Caco-2 (cell line): ENCODE results near the gene RNU1-3. TPM values are rescaled to one million over a fixed set of nuclear protein-coding genes. Genes with fewer than 3 reads are reported as not detected.
"Not testable (repeated sequence)": the region's sequence is repeated elsewhere in the genome, so short reads cannot be mapped to it uniquely, and the experiment has no call there.

ENCODE experiments used
- BruUV-seq: library from RNA; stranded (reverse); fragments of 400-500 nt; replicated peaks from 2 replicates; lab custom pipeline; 2021; lab: Mats Ljungman, UMichigan
- CTCF ChIA-PET: fragments of 300-600 bp; sonication (Branson Sonifier 250); formaldehyde crosslinking; loops from one replicate; lab custom pipeline; 2022; ENCODE audit warnings: antibody characterized with exemption; lab: Charles Lee
- POLR2A ChIA-PET: fragments of 300-600 bp; sonication (Branson Sonifier 250); formaldehyde crosslinking; loops from one replicate; lab custom pipeline; 2022; ENCODE audit warnings: antibody characterized with exemption; lab: Charles Lee
- DNase-seq, 2 experiments: peaks; one replicate each; pipeline versions ENCODE4 v3.0.0 to v3.0.0-alpha.2; 2020 to 2022
- H3K27me3 ChIP-seq: replicated peaks from 2 replicates; pipeline ENCODE4 v1.6.0; 2011; ENCODE audit warnings: low read length; ENCODE audit not compliant: control insufficient read depth, insufficient read depth
- H3K36me3 ChIP-seq: 2 replicates; pipeline ENCODE4 v1.5.1; 2011; ENCODE audit warnings: low read length; ENCODE audit not compliant: control insufficient read depth, insufficient read depth
- H3K4me1 ChIP-seq: fragments of 250-450 bp; sonication (Bioruptor Pico); 2 replicates; pipeline ENCODE4 v1.5.1; 2020; ENCODE audit warnings: mild to moderate bottlenecking
- H3K4me3 ChIP-seq: 2 replicates; pipeline ENCODE4 v1.5.1; 2011; ENCODE audit warnings: low read depth, mild to moderate bottlenecking, control low read depth, low read length
- H3K9me3 ChIP-seq: fragments of 250-450 bp; sonication (Bioruptor Pico); 2 replicates; pipeline ENCODE4 v1.5.1; 2020; ENCODE audit warnings: mild to moderate bottlenecking, moderate library complexity
- H3K27ac Mint-ChIP-seq: one replicate; pipeline ENCODE4 v1.8.0; 2022; ENCODE audit warnings: mixed read lengths; ENCODE audit not compliant: unreplicated experiment
- H3K27me3 Mint-ChIP-seq: one replicate; pipeline ENCODE4 v1.8.0; 2022; ENCODE audit warnings: mixed read lengths; ENCODE audit not compliant: insufficient read depth, unreplicated experiment
- H3K36me3 Mint-ChIP-seq: one replicate; pipeline ENCODE4 v1.8.0; 2022; ENCODE audit warnings: mild to moderate bottlenecking, mixed read lengths; ENCODE audit not compliant: insufficient read depth, unreplicated experiment
- H3K4me1 Mint-ChIP-seq: one replicate; pipeline ENCODE4 v1.8.0; 2022; ENCODE audit warnings: low read depth, mixed read lengths; ENCODE audit not compliant: unreplicated experiment
- H3K4me3 Mint-ChIP-seq: one replicate; pipeline ENCODE4 v1.8.0; 2022; ENCODE audit warnings: mild to moderate bottlenecking, moderate library complexity, mixed read lengths; ENCODE audit not compliant: unreplicated experiment
- H3K9me3 Mint-ChIP-seq: one replicate; pipeline ENCODE4 v1.8.0; 2022; ENCODE audit warnings: mixed read lengths; ENCODE audit not compliant: unreplicated experiment
- CTCF ChIP-seq, 2 experiments: fragments of 200-600 bp in 1 of 2; IDR thresholded peaks; 1 replicate in 1 of 2; 2 replicates in 1 of 2; pipeline versions ENCODE4 v1.5.1 to v1.8.0; 2011 to 2022; ENCODE audit warnings: antibody characterized with exemption in 1 of 2, control low read depth in 1 of 2, inconsistent platforms in 1 of 2, low read depth in 1 of 2, low read length in 1 of 2, mild to moderate bottlenecking in 1 of 2, moderate library complexity in 1 of 2; ENCODE audit not compliant: insufficient read depth in 1 of 2, severe bottlenecking in 1 of 2, unreplicated experiment in 1 of 2
- intact Hi-C: fragments of 100-400 bp; cut with micrococcal nuclease; formaldehyde crosslinking; loops from one replicate; pipeline ENCODE4 v1.10.0; 2022; ENCODE audit not compliant: unreplicated experiment
- total RNA-seq: library from RNA; stranded (reverse); gene quantifications from 2 replicates; pipeline ENCODE4 v1.2.3, GENCODE V29; 2022

Gene RNU1-3
- total RNA-seq, 1 experiment from 2014 or later = 1,622 TPM

- DNase-seq = peak; percentile 95 to 98
- H3K4me3 Mint-ChIP-seq, POLR2A ChIA-PET, H3K27ac Mint-ChIP-seq, H3K27me3 Mint-ChIP-seq, H3K36me3 Mint-ChIP-seq, H3K27me3 ChIP-seq, H3K4me1 Mint-ChIP-seq, H3K9me3 ChIP-seq, H3K36me3 ChIP-seq, H3K9me3 Mint-ChIP-seq: not testable (repeated sequence)
- CTCF ChIA-PET = interaction anchor here (0.9 kb wide), 1 partner anchor 24 kb away, joined by 3 read pairs; no protein-coding TSS in a partner anchor
- TF ChIP-seq CTCF (IDR thresholded peaks at IDR 0.05; ENCODE audit: insufficient read depth in 1 of 2, low read depth in 1 of 2, low read length in 1 of 2, severe bottlenecking in 1 of 2, unreplicated experiment in 1 of 2) = peak; percentile 69 to 70
- Histone ChIP-seq H3K4me1 (peaks cover 11% of the 10 kb centered on the region), H3K4me3 (peak overlapping the region; percentile 64)
- TSS peak; percentile 90 for BruUV-seq
- intact Hi-C loops = loop anchor here (1.0 kb wide), 1 partner anchor 31 kb away; the partner anchor contains the start of gene NBPF1
These were observed 22.1 kb downstream of the RNU1-3 start for GRCh38 chr1:16644482-16645270.

GRCh38 chr1:16644193-16644481 is 22.6 kb downstream of the RNU1-3 start:
- Mint-ChIP-seq H3K4me3 (no peak overlapping the region), H3K9me3 (no peaks in the 10 kb centered on the region), H3K27me3 (no peaks in the 10 kb centered on the region), H3K27ac (no peak overlapping the region), H3K4me1 (no peaks in the 10 kb centered on the region), H3K36me3 (no peaks in the 10 kb centered on the region)
- POLR2A ChIA-PET = no interaction called here
- TSS peak; percentile 43 for BruUV-seq
- peak overlapping the region; percentile 64 for H3K4me3 ChIP-seq
- no peaks in the 10 kb centered on the region for H3K36me3 ChIP-seq
- CTCF ChIA-PET = interaction anchor here (0.9 kb wide), 1 partner anchor 23 kb away, joined by 3 read pairs; no protein-coding TSS in a partner anchor
- no peak for DNase-seq
- H3K27me3 ChIP-seq = no peaks in the 10 kb centered on the region
- intact Hi-C loops = loop anchor here (1.0 kb wide), 1 partner anchor 31 kb away; the partner anchor contains the start of gene NBPF1
- H3K4me1 ChIP-seq = peaks cover 11% of the 10 kb centered on the region
- no peaks in the 10 kb centered on the region for H3K9me3 ChIP-seq
- no peak for TF ChIP-seq CTCF (IDR thresholded peaks at IDR 0.05; ENCODE audit: insufficient read depth in 1 of 2, low read depth in 1 of 2, low read length in 1 of 2, severe bottlenecking in 1 of 2, unreplicated experiment in 1 of 2)

- H3K27me3 ChIP-seq, H3K36me3 ChIP-seq, H3K9me3 Mint-ChIP-seq, H3K36me3 Mint-ChIP-seq, H3K27ac Mint-ChIP-seq, H3K4me1 Mint-ChIP-seq, H3K9me3 ChIP-seq, H3K4me3 Mint-ChIP-seq, POLR2A ChIA-PET, BruUV-seq, H3K27me3 Mint-ChIP-seq: not testable (repeated sequence)
- intact Hi-C loops = loop anchor here (1.0 kb wide), 1 partner anchor 30 kb away; the partner anchor contains the start of gene NBPF1
- H3K4me1 ChIP-seq = peaks cover 11% of the 10 kb centered on the region
- DNase-seq = peak in 1 of 2 experiments; percentile 30
- peak overlapping the region; percentile 64 for H3K4me3 ChIP-seq
- CTCF ChIA-PET = interaction anchor here (0.9 kb wide), 1 partner anchor 23 kb away, joined by 3 read pairs; no protein-coding TSS in a partner anchor
These were observed 23.1 kb downstream of the RNU1-3 start for GRCh38 chr1:16643476-16644192.

- peak in 1 of 2 experiments; percentile 39 for DNase-seq
These were observed 23.7 kb downstream of the RNU1-3 start for GRCh38 chr1:16643001-16643411.

GRCh38 chr1:16642025-16642966 is 24.5 kb downstream of the RNU1-3 start:
- DNase-seq = peak in 1 of 2 experiments; percentile 22
- intact Hi-C loops = not testable (repeated sequence)

More at GRCh38 chr1:16643001-16643411, 23.7 kb downstream of the RNU1-3 start:
- CTCF ChIA-PET, H3K27me3 Mint-ChIP-seq, H3K36me3 ChIP-seq, BruUV-seq, intact Hi-C loops, H3K36me3 Mint-ChIP-seq, H3K4me3 ChIP-seq, H3K4me1 Mint-ChIP-seq, H3K27ac Mint-ChIP-seq, H3K9me3 ChIP-seq, H3K9me3 Mint-ChIP-seq, H3K27me3 ChIP-seq, POLR2A ChIA-PET, H3K4me3 Mint-ChIP-seq: not testable (repeated sequence)
- H3K4me1 ChIP-seq = peaks cover 11% of the 10 kb centered on the region

More at GRCh38 chr1:16642025-16642966, 24.5 kb downstream of the RNU1-3 start:
- H3K4me3 Mint-ChIP-seq, BruUV-seq, H3K9me3 Mint-ChIP-seq, CTCF ChIA-PET, H3K36me3 Mint-ChIP-seq, H3K27me3 Mint-ChIP-seq, H3K9me3 ChIP-seq, H3K4me1 Mint-ChIP-seq, H3K27me3 ChIP-seq, H3K36me3 ChIP-seq, H3K4me3 ChIP-seq, H3K27ac Mint-ChIP-seq, POLR2A ChIA-PET: not testable (repeated sequence)
- peaks cover 11% of the 10 kb centered on the region for H3K4me1 ChIP-seq
